HG03060 (cell line): ENCODE results near the gene RIPOR3.
"Not testable (repeated sequence)": the region's sequence is repeated elsewhere in the genome, so short reads cannot be mapped to it uniquely, and the experiment has no call there.

Experiments
- ATAC-seq: cut with Tn5 transposase; IDR thresholded peaks from one replicate; pipeline ENCODE4 v1.9.1; 2021; ENCODE audit warnings: low read depth, moderate number of reproducible peaks; ENCODE audit not compliant: unreplicated experiment

Gene RIPOR3

DNA sequence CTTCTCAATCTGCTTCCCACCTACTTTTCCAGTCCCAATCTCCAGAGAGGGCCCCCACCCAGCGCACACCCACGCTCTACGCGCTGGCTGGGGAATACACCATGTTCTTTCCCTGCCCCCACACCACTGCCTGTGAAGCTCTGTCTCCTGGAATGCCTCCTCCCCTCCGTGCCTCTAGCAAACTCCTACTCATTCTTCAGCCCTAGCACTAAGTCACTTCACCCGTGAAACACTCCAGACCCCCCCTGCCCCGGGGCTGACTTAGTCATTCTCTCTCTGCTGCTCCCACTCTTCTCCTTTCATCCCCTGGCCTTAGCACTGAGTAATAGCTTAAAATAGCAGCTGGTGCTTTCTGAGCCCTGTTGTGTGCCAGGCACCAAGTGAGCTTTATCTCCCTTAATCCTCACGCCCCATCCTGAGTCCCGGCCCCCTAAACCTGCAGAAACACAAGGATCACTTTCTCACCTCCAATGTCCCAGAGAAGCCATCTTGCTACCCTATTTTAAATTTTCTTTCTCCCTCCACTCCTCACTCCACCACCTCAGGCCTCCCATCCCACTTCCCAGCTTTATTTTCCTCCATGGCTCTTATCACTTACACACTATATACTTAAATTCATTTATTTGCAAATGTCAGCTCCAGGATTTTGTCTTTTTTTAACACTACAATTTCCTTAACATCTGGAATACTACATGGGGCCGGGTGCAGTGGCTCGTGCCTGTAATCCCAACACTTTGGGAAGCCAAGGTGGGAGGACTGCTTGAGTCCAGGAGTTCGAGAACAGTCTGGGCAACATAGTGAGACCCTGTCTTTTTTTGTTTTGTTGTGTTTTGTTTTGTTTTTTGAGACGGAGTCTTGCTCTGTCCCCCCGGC, 33.7 kb upstream of the RIPOR3 start:
- ATAC-seq = no peak

DNA sequence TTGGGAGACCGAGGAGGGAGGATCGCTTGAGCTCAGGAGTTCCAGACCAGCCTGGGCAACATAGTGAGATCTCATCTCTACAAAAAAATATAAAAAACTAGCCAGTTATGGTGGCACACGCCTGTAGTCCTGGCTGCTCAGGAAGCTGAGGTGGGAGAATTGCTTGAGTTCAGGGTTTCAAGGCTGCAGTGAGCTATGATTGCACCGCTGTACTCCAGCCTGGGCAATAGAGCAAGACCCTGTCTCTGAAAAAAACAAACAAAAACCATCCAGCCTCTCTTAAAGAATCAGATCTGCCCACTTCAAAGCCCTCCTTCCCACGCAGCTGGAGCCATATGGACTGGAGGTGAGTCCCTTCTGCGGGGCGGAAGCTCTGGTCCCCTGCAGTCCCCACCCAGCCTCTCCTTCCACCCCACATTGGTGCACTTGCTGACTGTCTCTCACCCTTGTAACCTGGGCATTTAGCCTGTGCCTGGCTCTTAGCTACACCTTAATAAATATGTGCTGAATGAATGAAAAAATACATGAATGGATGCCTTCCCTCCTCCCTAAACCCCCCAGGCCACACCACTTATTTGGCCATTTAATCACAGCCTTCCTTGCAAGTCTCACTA, 32.9 kb upstream of the RIPOR3 start:
- no peak for ATAC-seq

DNA sequence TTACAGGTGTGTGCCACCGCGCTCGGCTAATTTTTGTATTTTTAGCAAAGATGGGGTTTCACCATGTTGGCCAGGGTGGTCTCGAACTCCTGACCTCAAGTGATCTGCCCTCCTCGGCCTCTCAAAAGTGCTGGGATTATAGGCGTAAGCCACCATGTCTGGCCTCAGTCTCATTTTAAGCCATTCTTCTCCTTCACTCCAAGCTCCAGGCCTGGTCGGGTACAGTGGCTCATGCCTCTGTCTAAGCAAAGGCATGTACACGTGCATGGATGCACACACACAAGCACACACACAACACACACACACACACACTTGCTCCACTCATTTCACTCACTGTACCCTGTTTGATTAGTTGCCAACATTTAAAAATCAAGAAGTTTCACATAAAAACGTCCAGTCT, 32.3 kb upstream of the RIPOR3 start:
- no peak for ATAC-seq

DNA sequence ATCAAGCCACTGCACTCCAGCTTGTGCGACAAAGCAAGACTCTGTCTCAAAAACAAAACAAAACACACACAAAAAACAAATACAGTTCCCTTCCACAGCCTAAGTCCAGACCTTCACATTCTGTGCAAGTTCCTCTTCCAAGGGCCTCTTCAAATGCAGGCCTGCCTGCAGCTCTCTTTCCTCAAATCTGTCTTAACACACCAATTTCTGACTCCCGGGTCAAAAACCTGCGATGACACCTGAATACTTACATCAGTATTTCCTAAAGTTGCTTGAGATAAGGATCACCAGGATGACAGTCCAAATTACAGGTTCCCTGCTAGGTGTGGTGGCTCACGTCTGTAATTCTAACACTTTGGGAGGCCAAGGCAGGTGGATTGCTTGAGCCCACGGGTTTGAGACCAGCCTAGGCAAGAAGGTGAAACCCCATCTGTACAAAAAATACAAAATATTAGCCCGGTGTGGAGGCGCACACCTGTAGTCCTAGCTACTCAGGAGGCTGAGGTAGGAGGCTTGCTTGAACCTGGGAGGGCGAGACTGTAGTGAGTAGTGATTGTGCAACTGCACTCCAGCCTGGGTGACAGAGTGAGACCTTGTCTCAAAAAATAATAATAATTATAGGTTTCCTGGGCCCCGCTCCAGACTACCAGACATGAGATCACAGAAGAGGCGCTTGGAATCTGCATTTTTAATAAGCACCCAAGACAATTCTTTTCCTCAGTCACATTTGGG, 31.2 kb upstream of the RIPOR3 start:
- no peak for ATAC-seq

DNA sequence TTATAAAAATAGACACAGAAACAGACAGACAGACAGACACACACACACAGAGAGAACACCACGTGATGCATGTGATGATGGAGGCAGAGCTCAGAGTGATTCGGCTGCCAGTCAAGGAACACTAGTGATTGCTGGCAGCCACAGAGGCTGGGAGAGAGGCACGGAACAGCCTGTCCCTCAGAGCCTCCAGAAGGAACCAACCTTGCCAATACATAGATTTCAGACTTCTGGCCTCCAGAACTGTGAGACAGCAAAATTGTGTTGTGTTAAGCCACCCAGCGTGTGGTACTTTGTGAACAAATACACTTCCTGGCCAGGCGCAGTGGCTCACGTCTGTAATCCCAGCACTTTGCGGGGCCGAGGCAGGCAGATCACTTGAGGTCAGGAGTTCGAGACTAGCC, 30.5 kb upstream of the RIPOR3 start:
- ATAC-seq = no peak

DNA sequence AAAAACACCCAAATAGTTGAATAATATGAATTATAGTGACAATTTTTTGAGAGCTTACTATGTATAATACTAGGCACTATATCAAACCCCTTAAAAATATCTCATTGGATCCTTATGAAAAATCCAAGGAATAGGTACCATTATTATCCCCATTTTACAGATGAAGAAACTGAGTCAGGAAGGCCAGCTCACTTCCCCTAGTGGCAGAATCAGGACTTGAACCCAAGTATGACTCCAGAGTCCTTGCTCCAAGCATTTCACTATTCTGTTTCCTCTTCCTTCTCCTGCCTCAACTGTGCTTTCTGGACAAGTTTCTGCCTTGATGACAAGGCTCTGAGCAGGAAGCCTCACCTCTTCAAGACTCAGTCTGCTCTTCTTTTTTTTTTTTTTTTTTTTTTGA, 29.2 kb upstream of the RIPOR3 start:
- no peak for ATAC-seq

DNA sequence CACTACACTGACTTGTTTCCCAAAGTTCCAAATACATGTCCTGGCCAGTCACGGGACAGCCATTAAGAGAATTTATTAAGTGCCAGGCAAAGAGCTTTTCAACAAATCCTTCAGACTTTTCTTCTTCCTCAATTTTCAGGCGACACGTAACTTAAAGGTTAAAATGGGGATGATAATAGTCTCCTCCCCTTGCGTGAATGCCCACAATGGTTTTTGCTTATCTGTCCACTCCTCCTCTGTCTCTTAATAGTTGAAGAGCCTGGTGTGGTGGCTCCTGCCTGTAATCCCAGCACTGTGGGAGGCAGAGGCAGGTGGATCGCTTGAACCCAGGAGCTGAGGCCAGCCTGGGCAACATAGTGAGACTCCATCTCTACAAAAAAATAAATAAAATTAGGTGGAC, 28.7 kb upstream of the RIPOR3 start:
- ATAC-seq = no peak

DNA sequence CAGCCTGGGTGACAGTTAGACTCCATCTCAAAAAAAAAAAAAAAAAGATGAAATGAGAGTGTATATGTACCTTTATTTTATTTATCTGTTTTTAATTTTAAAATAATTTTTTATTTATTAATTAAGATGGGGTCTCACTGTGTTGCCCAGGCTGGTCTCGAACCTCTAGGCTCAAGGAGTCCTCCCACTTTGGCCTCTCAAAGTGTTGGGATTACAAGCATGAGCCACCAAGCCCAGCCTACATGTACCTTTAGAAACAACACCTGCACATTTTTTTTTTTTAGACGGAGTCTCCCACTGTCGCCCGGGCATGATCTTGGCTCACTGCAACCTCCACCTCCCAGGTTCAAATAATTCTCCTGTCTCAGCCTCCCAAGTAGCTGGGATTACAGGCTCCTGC, 28.0 kb upstream of the RIPOR3 start:
- no peak for ATAC-seq

DNA sequence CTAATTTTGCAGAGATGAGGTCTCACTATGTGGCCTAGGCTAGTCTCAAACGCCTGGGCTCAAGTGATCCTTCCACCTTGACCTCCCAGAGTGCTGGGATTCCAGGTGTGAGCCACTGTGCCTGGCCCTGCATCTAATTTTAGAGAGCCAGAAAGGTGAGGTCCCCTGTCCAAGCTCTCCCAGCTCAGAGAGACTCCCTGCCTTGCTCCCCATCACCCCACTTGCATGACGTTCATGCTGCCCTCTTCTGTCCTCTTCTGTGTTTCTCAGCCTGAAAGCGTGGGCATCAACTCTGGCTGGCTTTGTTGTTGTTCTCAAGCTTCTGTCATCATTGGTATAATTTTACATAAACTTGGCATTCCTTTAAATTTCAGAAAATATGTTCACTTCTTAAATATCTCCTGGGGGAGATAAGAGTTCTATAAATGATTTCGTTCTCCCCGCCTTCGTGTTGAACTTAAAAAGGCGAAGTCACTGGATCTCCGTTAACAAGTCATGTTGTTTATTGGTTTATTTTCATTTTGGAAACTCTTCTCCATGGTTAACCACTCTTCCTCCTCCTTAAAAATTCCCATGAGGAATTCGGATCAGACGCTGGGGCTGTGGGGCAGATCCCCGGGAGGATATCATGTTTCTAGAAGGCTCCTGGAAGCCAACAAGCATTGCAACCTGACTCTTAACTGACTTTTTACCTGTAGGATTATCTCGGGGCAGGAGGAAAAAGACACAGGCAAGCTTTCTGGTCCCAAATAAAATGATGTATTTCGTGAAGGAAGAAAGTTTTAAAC, 26.8 kb upstream of the RIPOR3 start:
- no peak for ATAC-seq

DNA sequence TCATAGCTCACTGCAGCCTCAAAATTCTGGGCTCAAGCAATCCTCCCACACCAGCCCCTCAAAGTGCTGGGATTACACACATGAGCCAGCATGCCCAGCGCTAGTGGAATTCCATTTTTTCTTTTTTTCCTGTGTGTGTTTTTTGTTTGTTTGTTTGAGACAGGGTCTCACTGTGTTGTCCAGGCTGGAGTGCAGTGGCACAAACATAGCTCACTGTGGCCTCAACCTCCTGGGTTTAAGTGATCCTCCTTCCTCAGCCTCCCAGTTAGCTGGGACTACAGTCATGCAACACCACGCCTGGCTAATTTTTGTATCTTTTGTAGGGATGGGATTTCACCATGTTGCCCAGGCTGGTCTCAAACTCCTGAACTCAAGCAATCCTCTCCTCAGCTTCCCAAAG, 26.0 kb upstream of the RIPOR3 start:
- ATAC-seq = no peak

DNA sequence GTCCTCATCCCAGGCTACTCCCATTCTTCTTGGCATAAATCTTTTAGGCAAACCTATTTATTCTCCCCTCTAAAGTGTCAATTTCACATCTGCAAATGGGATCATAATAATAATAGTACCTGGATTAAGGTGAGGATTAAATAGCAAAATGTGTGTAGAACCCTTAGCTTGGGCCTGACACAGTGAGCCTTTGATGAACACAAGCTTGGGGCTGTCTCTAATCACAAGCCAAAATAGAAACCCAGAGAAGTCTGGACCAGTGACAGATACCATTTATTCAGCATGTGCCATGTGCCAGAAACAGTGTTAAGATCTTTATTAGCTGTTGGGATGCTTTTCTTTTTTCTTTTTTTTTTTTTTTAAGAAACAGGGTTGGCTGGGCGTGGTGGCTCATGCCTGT, 25.2 kb upstream of the RIPOR3 start:
- ATAC-seq = no peak

DNA sequence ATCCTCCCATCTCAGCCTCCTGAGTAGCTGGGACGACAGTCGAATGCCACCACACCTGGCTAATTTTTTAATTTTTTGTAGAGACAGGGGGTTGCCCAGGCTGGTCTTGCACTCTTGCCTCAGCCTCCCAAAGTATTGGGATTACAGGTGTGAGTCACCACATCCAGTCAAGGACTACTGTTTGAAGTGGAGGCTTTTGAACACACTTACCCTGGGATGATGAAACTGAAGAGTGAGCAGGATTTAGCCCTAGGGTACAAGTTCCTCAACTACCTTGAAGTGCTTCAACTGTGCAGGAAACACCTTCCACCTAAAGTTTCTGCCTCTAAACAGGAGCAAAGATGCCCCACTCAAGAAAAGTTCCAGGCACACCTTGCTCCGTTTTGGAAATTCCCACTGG, 24.4 kb upstream of the RIPOR3 start:
- ATAC-seq = no peak

DNA sequence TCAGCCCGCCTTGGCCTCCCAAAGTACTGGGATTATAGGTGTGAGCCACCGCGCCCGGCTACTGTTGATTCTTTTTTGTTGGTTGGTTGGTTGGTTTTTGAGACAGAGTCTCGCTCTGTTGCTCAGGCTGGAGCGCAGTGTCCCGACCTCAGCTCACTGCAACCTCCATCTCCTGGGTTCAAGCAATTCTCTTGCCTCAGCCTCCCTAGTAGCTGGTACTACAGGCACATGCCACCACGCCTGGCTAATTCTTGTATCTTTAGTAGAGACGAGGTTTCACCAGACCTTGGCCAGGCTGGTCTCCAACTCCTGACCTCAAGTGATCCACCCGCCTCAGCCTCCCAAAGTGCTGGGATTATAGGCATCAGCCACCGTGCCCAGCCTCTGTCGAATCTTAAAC, 23.1 kb upstream of the RIPOR3 start:
- ATAC-seq = not testable (repeated sequence)

DNA sequence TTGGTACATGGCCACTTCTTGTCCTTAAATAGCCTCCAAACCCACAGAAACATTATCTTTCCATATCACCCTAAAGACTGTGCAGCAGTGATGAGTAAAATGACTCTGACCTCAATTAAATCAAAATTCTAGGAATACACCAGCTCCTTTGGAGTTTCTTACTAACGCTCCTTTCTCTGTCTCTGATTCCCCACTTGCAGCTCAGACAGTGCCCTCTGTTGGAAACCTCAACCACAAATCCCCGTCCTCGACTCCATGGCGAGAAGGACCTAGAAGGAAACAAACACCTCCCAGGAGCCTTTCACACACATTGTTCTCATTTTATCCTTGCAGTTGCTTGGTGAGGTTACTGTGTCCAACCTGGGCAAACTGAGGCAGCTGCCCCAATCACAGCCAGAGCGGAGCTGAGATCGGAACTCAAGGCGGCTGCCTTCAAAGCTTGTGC, 22.3 kb upstream of the RIPOR3 start:
- no peak for ATAC-seq

DNA sequence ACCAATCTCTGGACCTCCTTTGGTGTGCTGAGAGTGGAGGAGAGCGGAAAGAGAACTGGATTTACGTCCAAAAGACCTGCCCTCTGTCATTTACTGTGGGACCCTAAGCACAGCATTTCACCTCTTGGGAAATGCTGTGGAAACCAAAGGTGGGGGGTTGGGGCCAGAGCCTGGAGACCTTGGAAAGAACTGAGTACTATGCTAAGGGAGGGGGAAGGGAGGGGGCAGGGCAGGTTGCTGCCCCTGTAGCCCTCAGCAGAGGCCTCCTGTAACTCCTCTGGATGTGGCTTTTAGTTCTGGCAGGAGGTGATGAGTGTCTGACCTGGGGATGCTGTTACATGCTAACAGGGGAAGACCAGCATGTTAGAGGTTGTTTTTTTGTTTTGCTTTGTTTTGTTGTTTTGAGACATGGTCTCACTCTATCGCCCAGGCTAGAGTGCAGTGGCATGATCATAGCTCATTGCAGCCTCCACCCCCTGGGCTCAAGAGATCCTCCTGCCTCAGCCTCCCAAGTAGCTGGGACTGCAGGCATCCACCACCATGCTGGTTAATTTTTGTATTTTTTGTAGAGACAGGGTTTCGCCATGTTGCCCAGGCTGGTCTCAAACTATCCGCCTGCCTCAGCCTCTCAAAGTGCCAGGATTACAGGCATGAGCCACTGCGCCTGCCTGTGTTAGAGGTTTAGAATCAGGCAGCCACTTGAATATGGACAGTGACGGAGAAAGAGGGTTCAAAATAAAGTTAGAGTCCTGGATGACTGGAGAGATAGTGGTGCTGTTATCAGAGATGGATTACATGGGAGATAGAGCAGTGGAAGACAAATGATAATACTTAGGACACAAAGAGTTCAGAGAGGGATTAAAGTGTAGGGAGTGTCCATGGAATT, 21.7 kb upstream of the RIPOR3 start:
- no peak for ATAC-seq

DNA sequence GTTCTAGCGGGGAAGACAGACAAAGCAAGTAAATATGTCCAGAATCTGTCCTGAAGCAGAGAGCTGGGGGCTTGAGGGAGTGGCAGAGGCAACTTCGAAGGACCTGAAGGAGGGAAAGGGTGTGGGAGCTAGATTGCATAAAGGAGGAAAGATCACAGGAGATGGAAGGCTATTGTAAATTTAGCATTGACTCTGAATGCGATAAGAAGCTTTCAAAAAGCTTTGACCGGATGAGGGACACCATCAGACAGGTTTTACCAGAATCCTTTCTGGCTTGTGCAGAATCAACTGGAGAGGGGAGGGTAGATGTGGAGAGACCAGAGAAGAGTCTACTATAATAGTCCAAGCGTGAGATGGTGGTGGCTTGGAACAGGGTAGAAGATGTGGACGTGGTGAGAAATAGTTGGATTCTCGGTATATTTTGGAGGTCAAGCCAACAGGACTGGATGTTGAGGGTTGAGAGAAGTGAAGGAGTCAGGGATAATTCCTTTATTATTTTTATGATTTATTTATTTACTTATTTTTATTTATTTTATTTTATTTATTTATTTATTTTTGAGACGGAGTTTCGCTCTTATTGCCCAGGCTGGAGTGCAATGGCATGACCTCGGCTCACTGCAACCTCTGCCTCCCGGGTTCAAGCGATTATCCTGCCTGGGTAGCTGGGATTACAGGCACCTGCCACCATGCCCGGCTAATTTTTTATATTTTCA, 19.9 kb upstream of the RIPOR3 start:
- ATAC-seq = no peak

DNA sequence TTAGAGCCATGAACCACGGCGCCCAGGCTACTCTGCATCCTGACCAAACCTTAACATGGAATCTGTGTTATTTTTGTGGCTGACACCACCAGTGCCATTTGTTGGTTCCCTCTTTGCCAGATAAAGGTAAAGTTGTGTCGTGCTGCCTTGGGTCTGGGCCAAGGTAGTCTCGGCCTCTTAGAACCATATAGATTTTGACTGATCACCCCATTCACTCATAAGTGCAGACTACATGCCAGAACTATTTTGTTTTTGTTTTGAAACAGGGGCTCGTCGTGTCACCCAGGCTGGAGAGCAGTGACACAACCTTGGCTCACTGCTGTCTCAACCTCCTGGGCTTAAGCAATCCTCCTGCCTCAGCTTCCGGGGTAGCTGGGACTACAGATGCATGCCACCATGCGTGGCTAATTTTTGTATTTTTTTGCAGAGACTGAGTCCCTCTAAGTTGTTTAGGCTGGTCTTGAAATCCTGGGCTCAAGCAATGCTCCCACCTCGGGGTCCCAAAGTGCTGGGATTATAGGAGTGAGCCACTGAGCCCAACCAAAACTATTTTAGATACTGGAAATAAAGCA, 19.2 kb upstream of the RIPOR3 start:
- no peak for ATAC-seq

DNA sequence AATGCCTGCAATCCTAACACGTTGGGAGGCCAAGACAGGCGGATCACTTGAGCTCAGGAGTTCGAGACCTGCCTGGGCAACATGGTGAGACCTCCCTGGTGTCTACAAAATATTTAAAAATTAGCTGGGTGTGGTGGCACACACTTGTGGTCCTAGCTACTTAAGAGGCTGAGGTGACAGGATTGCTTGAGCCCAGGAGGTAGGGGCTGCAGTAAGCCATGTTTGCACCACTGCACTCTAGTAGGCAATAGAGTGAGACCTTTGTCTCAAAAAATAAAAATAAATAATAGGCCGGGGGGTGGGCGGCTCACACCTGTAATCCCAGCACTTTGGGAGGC, 18.3 kb upstream of the RIPOR3 start:
- no peak for ATAC-seq
